HG03108 (cell line): ENCODE results near the gene WASF3.

Source experiments
- ATAC-seq: cut with Tn5 transposase; IDR thresholded peaks from one replicate; pipeline ENCODE4 v1.9.1; 2021; ENCODE audit warnings: moderate library complexity; ENCODE audit not compliant: unreplicated experiment

WASF3 gene

DNA sequence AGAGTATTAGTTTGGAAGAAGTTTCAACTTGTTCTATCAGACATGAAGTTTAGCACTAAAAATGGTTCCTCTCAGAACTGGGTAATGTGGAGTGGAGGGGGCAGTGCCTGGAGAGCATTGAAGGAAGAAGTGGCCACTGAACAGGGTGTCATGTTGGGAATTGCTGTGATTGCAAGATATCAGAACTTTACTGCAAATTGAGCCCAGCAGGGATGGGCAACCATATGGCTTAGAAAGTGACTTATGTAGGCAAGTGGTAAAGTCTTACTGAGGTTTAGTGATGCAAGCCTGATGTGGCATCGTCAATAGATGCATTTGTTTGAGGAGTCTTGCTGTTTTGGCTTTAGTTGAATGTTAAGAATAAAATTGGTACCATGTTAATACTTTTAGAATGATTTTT, 31.7 kb downstream of the WASF3 start:
- no peak for ATAC-seq

DNA sequence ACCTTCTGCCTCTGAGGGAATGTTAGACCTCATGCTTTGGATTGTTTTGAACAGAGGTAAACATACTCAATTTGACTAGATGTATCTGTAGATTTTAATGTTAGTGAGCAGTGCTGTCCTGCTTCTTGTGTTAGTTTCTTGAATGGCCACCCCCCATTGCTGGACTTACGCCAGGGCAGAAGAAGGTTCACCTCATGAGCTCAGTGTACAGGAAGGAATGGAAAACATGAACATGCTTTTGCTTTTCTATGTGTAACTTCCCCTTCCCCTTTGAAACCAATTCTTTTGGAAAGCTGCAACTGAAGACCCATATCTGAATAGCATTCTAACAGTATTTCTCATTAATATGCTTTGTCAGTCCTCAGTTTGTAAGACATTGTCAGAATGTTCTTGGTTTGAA, 32.3 kb downstream of the WASF3 start:
- no peak for ATAC-seq

DNA sequence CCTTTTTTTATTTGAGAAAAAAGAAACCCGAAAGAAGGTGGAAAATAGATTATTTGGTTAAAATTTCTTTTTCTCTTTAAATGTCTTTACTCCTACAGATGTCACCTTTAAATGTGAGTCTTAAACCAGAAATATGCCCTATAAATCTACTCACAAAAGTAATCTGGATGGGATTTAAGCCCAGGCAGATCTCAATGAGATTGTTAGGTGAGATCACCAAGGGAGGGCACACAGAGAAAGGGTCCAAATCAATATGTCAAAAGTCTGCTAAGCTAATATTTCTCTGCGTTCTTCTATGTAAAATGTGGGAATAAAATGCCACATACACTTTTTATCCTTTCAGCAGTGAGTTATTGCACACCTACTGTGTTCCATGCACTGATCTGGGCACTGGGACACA, 32.9 kb downstream of the WASF3 start:
- no peak for ATAC-seq

DNA sequence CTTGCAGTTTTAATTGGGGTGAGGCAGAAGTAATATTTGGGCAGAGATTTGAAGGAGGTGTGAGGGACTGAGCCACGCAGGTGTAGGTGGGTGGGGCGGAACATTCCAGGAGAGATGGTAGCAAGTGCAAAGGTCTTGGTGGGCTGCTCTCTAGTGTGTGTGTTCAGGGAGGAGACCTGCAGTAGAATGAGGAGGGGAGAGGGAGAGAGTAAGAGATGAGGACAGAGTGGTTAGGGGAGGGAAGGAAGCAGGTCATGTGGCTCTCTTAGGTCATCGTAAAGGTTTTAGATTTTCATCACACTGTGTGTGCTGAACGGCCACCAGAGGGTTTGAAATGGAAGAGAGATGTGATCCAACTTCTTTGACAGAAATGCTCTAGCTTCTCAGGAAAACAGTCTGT, 33.5 kb downstream of the WASF3 start:
- ATAC-seq, result no peak

DNA sequence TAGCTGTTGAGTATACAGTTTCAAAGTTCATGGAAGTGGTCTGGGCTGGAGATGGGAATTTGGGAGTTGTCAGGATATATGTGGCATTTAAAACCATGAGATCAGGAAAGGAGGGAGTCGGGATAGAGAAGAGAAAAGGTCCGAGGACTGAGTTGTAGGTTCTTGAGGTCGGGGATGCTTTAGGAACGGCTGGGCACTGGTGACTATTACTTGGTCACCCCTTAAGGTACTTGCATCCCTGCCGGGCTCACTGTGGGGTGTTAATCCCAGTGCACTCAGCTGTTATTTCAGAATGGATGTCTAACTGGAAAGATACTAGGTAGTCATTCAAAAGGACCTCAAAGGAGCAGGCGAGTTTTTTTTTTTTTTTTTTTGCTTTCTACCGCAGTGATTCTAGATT, 34.2 kb downstream of the WASF3 start:
- ATAC-seq, result no peak

DNA sequence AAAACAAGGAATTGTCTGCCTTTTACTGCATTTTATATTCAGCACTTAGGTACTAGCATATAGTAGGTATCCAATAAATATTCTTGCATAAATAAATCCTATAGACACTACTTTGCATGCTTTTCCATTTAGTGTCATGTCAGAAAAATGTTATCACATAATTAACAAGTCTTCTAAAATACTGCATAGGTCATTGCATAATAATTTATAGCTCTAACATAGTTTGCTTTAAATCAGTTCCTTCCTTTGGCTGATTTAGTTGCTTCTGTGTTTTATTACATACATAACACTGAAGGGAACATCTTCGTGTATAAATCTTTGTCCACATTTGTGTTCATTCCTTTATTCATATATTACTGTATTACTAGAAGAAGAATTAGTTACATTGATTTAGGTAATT, 36.2 kb downstream of the WASF3 start:
- no peak for ATAC-seq

DNA sequence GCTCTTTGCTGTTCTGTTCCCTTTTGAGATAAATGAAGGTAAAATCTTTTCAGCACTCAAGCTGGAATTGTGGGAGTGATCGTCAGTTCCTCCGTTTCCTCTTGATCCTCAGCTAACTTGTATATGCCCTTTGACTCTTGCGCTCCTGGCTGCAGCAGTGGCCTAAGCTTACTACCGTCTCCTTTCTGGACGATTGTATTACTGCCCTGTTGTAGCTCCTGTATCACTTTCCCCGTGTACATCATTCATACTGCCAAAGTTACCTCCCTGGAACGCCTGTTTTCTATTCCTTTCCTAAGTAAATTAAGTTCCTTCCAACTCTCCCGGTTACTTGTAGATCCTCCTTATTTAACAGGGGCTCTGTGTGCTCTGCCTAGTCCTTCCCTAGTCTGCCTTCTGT, 36.9 kb downstream of the WASF3 start:
- no peak for ATAC-seq

DNA sequence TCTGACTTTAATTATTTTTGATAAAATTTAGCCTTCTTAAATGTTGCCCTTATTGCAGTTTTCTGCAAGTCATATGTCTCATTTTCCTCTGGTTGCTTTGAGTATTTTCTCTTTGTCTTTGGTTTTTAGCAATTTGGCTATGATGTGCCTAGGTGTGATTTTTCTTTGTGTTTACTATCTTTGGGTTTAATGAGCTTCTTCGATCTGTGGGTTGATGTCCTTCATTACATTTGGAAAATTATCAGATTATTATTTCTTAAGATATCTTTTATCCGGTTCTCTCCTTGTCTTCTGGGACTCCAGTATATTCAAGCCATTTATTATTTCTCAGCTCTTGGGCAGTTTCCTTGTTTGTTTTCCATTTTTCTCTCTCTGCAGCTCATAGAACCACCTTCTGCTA, 39.0 kb downstream of the WASF3 start:
- ATAC-seq, result no peak

DNA sequence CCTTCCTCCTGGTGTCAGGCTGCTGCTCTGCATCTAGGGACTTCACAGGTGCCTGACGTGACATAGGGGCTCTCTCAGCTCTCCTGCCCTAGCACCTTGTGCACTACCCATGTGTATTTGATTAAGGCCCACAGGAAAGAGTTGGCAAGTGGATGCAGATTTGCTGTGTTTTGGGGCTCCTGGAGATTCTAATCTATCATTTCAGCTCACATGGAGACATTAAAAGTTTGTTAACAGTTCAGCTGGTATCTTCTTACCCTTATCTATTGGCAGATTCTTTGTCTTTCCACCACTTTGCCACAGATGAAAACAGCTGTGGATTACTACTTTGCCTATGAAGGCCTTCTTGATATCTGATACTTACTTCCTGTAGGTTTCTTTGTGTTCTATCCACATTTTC, 41.9 kb downstream of the WASF3 start:
- no peak for ATAC-seq

DNA sequence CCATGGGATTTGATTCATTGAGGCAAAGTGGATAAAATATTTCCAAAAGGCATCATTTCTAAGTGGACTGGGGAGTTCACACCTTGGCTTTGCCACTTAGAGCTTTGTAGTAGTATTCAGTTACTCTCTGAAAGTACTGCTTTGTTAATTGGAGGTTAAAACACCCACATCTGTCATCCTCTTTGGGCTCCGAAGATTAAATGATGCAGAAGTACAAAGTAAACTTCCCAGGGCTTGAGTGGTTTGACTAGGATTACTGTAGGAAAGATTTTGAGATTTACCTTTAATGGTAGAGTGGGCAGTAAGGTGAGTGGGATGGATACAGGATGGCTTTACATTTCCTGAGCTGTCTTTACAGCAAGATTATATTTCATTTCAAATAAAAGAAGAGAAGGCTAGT, 42.4 kb downstream of the WASF3 start:
- no peak for ATAC-seq

DNA sequence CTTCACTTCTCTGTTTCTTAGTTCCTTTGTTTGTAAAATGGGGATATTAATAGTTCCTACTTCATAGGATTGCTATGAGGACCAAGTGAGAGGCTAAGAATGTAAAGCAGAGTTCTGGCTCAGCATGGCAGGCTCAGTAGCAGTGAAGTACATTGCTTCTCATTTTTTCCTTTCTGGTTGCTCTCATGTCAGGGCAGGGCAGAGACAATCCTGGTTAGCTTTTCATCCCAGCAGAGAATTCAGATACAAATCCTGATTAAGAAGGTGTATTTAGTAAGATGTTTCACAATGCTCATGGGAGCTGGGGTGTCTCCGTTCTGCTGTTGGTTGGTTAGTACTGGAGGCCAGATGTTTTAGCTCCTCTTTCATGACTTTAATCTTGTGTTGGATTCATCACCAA, 42.9 kb downstream of the WASF3 start:
- no peak for ATAC-seq

DNA sequence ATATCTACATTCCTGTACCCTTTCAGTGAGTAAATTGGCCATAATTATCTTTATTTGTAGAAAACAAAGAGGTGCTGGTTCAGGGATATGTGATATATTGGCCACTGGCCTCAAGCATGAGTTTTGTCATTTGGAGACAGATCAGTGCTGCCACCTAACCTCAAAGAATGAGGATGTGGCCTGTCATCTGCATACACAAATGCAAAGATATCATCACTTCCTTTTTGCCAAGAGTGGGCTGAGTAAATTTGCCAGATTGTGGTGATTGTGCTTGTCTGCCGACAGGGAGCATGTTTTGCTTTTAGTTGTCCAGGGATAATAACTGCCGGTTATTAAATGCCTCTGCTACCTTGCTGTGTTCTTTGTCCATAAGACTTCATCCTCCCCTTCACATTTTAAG, 44.2 kb downstream of the WASF3 start:
- ATAC-seq, result no peak

DNA sequence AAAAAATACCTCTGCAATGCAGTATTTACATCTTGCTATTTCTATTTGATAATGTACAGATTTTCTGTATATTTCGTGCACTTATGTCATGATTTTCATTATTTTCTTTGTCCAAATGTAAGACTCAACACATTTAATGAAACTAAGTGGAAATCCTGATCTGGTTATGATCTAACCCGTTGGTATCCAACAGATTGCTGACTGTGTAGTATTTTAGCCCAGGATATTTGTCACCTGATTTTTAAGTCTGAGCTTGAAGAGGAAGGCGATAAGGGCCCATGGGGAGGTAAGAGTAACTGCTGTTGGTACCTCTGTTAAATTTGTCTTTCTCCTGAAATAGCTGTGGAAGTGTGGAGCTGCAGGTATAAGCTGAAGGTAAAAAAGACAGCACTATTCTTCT, 45.3 kb downstream of the WASF3 start:
- no peak for ATAC-seq

DNA sequence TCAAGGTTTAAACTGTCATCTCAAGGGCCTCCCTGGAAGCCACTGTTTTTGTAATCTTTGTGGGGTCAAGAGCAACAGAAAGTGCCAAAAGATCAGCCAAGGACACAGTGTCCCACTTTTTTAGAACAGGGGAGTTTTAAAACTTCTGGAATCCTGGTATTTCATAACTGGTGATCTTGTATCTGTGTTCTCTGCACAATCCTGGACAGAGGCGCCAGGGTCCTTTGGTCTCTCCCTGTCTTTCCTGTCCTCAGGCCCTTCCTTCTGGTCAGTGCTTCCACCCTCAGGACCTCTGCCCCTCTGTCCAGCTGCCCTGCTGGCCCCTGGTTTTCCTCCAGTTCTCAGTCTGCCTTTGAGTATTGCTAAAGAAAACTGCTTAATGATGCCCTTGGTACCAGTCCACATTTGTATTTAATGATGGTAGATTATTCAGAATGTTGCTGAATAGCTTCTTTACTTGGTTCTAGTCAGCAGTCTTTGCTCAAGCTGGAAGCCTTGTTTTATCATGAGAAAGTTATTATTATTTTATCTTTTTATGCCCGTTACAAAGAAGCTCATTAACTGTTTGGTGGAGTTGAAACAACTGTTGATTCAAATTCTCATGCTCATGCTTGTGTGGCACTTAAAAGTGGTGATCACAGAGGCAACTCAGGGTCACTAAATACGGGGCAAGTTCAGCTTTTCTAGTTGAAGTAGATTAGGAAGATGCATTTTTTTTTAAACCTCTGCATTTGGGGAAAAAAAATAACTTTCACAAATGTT, 47.5 kb downstream of the WASF3 start:
- ATAC-seq, result no peak

DNA sequence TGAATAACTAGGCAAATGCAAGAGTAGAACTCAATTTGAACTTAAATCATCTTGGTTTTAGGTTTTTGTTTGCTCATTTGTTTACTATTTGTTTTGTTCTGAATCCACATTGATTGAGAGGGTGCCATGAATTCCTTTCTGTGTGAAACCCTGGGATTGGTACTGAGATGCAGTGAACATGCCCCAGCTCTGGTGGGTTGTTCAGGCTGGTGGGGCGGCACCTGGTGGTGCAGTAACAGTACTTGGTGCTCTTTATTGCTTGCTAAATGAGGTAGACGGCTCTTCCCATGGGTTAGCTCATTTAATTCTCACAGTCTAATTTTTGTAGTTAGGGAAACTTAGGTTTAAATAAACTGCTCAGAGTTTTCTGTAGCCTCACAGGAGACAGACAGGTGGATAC, 48.4 kb downstream of the WASF3 start:
- no peak for ATAC-seq

DNA sequence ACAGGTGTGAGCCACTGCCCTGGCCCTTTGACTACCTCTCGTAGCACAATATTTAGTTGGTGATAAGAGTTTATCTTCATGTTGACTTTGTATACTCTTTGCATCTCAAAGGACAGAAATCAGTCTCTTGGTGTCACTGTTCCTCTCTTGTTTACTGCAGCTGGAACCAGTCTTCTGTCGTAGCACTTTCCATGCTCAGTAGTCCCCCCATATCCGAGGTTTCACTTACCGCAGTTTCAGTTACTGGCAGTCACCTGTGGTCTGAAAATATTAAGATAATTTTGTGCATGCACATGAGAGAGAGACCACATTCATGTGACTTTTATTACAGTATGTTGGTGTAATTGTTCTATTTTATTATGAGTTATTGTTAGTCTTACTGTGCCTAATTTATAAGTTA, 49.1 kb downstream of the WASF3 start:
- no peak for ATAC-seq

DNA sequence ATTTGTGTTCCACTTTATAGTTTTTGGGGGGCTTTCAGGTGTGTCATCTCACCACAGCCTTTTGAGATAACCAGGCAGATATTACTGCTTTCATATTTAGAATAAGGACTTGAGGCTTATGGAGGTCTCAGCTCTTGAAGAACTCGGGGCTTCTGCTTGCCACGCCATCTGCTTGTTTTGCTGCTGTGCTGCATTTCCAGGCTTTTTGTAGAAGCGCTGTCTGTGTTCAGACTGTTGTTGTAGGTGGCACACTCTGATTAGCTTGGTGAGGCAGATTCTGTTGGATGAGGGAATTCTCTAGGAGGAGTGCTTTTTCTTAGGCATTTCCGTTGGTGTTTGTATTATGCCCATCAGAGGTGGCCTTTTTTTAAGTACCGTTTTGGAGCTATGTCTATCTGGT, 57.2 kb downstream of the WASF3 start:
- no peak for ATAC-seq

DNA sequence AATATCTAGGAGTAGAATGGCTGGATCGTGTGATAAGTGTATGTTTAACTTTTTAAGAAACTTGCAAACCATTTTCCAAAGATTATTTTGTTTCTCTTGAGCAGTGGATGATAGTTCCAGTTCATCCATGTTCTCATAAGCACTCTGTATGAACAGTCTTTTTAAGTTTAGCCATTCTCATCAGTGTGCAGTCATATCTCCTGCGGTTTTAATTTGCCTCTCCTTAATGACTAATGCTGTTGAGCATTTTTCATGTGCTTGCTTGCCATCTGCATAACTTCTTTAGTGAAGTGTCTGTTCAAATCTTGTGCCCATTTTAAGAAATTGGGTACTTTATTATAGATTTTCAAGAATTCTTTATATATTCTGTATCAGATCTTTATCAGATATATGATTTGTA, 58.6 kb downstream of the WASF3 start:
- no peak for ATAC-seq

DNA sequence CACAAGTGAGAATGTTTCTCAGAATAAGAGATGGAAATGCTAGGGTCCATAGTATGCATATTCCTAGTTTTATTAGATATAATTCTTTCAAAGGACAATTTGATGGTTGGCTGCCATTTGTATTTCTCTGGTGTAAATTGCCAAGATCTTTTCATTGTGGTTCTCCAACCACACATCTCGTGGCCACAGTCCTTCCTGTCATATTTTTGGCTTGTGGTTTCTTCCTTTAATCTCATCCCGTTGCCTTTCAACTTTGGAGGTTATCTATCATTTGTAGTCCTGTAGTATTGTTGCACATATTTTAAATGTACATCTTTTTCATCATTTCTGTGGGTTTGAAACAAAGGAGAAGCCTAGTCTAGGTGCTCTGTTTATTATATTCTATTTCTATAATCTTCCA, 61.2 kb downstream of the WASF3 start:
- ATAC-seq, result no peak

DNA sequence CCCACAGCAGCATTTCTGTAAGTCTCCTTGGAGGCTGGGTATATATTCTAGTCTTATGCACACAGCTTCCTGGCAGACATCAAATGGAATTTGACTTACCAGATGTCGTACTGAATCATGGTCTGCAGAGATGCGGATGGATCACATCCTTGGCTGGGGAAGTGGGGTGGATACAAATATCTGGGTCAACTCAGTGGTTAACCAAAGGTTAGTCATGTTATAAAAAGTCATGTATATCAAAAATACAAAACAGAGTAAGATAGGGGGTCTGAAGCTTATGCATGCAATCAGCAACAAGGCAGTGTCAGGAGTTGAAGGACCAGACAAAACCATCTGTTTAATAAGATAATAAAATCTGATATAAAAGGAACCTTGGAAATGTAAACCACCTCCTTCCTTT, 61.9 kb downstream of the WASF3 start:
- ATAC-seq, result no peak

DNA sequence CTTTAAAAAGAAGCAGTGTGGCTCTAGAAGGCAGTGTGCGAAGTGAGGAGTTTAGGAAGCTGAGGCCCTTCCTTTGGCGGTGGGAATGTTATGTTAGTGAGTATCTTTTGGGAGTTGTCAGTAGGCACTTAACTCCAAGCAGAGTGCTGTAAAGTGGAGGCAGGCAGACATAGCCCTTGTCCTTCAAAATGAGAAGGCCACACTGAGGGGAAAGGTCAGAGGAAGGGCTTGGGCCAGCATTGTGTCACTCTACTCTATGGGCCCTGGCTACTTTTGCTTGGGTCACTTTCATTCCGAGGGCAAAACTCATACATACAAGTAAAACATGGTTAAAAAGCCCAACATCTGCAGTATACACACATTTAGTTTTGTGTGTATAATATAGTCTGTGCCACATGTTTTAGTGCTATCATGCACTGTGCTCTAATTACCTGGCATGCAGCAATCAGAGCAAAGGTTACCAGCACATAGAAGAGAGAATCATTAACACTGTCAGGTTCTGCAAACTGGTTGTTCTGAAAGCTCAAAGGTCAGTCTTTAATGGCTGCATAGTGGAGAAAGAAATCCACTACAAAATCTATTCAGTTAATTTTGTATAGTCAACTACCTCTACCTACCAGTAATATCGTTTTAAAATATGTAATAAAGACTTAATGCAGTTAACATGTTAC, 64.4 kb downstream of the WASF3 start:
- ATAC-seq, result no peak

DNA sequence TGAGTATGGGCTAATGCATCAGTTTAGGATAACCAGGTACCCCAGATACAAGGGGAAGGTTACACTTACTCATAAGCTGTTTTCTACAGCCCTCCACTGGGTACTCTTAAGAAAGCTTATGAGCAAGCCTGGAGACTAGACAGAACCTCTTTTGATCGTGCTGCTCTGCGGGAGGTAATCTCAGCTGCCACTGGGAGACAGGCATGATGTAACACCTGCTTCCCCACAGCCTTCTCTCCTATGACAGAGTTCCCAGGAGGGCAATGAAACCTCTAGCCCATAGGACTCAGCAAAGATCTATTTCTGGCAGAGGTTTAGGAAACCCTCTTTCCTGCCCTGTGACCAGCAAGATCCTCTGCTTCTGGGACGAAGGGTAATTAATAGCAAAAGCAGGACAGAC, 65.6 kb downstream of the WASF3 start:
- ATAC-seq, result no peak

DNA sequence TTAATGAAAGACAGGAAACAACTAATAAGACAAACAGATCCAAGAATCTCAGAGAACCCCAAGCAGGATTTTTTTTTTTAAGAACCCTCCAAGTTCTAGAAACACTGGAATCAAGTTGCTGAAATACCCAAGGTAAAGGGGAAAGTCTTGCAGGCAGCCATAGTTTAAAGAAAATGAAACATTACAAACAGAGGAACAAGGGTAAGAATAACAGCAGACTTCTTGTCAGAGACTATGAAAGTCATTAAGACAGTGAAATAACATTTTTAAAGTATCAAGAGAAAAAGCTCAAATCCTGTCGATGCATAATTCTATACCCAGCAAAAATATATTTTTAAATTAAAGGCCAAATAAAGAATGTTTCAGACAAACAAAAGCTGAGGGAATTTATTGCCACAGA, 67.1 kb downstream of the WASF3 start:
- no peak for ATAC-seq
